ENCODE data around the gene CDK5R1. TPM values are rescaled to one million over a fixed set of nuclear protein-coding genes. Genes with fewer than 3 reads are reported as not detected.

Gene CDK5R1
- total RNA-seq, 1 donor from 2014 or later: 1.5 TPM

- no peak for DNase-seq (ENCODE audit: low spot score)
- intact Hi-C loops (cut with DNase I): loop anchor here (10.0 kb wide), 1 partner anchor 165 kb away; no protein-coding TSS in a partner anchor
Measured at GRCh38 chr17:32489320-32490100, 2.7 kb downstream of the CDK5R1 start.

DNA sequence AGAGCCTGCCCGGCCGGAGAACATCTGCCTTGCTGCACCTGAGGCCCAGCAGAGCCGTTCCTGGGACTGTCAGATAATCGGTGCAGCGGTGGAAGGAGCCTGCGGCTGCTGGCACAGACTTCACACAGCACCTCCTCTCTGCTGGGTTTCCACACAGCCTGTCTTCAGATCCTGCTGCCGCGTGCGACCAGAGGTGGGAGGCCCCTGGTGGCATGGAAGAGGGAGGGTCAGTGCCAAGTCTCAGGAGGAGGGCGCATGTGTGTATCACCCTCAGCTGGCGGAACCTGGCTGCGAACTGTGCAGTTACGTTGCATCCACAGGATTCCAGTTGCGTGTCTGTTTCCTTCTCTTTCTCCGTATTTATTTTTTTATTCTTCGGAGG lies 3.3 kb downstream of the CDK5R1 start:
- intact Hi-C loops (cut with DNase I): no loop called here
- no peak for DNase-seq (ENCODE audit: low spot score)

DNA sequence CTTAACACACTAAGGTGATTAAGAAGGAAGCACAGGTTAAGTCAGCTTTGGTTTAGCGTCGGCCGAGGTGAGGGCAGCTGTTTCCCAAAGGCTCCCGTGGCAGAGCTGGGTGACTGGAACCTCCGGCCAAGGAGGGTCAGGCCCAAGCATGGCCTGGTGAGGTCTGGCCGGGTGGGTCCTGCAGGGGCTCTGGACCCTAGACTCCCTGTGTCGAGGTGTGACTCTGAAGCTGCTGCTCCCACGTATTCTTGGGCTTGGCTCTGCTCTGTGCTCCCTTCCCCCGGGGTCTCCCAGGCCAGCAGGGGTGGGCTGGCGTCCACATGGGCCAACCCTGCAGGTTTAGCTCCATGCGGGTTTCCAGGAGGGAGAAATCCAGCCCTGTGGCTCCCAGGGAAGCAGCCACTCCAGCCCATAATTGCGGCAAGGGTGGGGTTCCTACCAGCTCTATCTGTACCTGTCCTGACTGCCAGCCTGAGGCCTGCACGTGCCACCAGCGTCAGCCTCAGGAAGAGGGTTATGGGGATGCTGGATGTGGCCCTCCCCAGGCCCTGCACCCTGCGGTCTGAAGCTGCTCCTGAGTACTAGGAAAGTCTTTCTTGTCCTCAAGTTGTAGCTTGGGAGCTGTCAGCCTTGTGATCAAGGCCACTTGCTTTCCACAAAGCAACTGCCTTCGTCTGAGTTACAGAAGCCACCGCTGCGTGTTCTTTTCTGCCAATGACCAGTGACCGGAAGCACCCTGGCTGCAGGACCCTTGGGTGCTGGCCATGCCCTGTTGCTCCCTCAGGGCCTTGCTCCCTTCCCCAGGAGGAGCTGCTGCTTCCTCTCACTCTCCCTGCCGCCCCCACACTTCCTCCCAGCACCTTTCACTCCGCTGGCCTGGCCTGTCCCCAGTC lies 4.8 kb downstream of the CDK5R1 start:
- intact Hi-C loops (cut with DNase I): no loop called here
- DNase-seq (ENCODE audit: low spot score): no peak

DNA sequence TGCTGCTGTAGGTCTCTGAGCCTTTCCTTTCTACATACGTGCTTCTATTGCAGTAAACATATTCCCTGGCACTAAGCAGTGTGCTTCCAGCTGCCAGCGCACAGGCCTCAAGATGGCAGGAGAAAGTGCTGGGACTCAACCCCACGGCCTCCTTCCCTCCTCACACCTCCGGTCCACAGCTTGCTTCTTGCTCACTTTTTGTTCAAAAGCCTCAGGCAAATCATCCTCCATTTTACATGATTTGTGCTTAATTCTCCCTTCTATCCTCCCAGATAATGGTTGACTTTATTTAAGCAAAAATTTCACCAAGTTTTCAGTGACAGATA lies 5.4 kb downstream of the CDK5R1 start:
- no peak for DNase-seq (ENCODE audit: low spot score)
- intact Hi-C loops (cut with DNase I): no loop called here

GRCh38 chr17:32492648-32493289 lies 6.0 kb downstream of the CDK5R1 start:
- no peak for DNase-seq (ENCODE audit: low spot score)
- intact Hi-C loops (cut with DNase I): no loop called here

GRCh38 chr17:32493571-32493970 lies 6.8 kb downstream of the CDK5R1 start:
- intact Hi-C loops (cut with DNase I): no loop called here

GRCh38 chr17:32493976-32494513 lies 7.3 kb downstream of the CDK5R1 start:
- DNase-seq (ENCODE audit: low spot score): no peak
- intact Hi-C loops (cut with DNase I): no loop called here

More at GRCh38 chr17:32493571-32493970, 6.8 kb downstream of the CDK5R1 start:
- DNase-seq (ENCODE audit: low spot score): no peak

GRCh38 chr17:32494621-32495358 lies 8.0 kb downstream of the CDK5R1 start:
- intact Hi-C loops (cut with DNase I): no loop called here
- DNase-seq (ENCODE audit: low spot score): no peak

GRCh38 chr17:32495359-32496231 lies 8.8 kb downstream of the CDK5R1 start:
- intact Hi-C loops (cut with DNase I): no loop called here
- DNase-seq (ENCODE audit: low spot score): peak; percentile 82

GRCh38 chr17:32496395-32497073 lies 9.7 kb downstream of the CDK5R1 start:
- intact Hi-C loops (cut with DNase I): no loop called here

GRCh38 chr17:32497431-32498205 lies 10.8 kb downstream of the CDK5R1 start:
- no peak for DNase-seq (ENCODE audit: low spot score)
- intact Hi-C loops (cut with DNase I): no loop called here

More at GRCh38 chr17:32496395-32497073, 9.7 kb downstream of the CDK5R1 start:
- DNase-seq (ENCODE audit: low spot score): no peak

- intact Hi-C loops (cut with DNase I): no loop called here
- DNase-seq (ENCODE audit: low spot score): no peak
Measured at GRCh38 chr17:32498391-32498790, 11.6 kb downstream of the CDK5R1 start.

- intact Hi-C loops (cut with DNase I): no loop called here
Measured at GRCh38 chr17:32502013-32502412, 15.2 kb downstream of the CDK5R1 start.

DNA sequence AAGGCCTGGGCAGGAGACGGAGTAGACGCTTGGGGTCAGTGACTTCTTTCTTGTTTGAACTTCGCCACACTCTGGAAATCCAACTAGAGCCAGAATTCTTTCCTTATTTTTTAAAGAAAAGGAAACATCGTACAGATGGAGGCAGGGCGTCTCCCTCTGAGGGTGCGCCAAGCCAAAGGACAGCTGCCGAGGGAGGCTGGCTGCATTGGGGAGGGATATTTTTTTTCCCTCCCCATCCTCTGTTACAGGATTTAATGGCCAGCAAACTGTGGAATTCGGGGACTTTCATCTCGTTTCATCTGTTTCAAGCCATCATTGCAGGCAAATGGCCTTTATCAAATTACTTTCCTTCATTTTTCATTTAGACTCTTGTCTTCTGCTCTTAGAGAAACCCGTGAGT lies 15.9 kb downstream of the CDK5R1 start:
- DNase-seq (ENCODE audit: low spot score): no peak

More at GRCh38 chr17:32502013-32502412, 15.2 kb downstream of the CDK5R1 start:
- no peak for DNase-seq (ENCODE audit: low spot score)

GRCh38 chr17:32503251-32504165 lies 16.7 kb downstream of the CDK5R1 start:
- intact Hi-C loops (cut with DNase I): no loop called here
- DNase-seq (ENCODE audit: low spot score): no peak

More for the DNA sequence above, 15.9 kb downstream of the CDK5R1 start:
- intact Hi-C loops (cut with DNase I): no loop called here
